ENCODE results near the gene TBL3.

Gene TBL3

DNA sequence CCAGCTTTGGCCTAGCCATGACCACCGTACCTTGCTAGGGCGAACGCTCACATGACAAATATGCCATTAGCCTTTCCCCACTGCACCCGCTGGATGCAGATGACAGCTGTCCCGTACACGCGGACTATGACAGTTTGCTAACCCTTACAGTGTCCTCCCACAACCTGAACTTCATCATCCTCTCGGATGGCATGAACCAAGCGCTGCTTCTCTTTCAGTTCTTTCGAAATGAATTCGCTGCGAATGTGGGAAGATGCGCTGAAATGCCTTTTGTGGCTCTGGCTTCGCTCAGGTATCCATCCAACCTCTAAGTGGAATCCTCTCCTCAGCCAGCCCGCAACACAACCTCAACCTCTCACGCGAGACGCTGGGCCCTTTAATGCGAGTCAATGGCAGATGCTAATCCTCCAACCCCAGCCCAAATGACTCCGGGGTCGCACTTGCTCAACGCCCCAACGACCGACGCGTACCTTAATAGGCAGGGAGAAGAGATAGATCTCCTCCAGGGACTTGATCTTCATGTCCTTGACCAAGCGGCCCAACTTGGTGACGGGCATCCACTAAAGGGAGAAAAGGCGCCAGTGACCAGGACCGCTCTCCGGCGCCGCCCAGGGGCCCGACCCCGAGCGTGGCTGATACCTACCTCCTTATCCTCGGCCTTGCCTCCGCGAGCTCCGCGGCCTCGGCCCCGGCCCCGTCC, 7.9 kb upstream of the TBL3 start:
- DNase-seq (ENCODE audit: low read depth, low spot score): no peak

DNA sequence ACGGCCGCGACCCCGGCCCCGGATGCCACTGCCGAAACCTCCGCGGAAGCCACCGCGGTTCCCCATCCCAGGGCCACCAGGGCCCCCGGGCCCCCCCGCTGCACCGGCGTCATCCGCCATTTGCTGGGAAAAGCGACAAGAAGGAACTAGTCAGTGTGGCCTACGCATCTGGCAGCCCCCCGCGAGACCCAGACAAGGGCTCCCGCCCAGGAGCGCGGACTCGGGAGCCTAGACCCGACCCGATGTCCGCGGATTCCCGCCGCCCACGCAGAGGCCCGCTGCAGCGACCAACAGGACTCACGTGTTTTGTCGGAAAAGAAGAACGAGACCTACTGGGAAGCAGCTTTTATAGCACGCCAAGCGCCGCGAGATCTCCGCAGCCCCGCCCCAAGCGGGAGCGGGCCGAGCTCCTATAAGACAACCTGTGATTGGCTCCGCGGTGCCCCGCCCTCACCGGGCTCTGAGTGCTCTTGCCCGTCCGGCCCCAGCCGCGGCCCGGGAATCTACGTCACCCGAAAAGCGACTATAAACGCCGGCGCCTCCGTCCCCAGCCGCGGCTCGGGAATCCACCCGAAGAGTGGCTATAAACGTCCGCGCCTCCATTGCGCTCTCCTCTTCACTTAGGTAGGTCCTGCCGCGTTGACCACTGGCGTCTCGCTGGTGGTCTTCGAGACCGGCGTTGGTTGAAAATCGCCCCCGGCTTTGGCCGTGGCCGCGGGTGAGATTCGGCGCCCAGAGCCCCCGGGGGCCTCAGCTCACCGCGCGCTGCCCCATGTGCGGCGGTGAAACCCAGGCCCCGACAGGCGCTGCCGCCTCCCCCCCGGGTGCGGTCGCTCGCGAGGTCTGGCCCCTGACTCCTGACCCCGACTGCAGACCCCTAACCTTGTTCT, 7.1 kb upstream of the TBL3 start, which contains the start of gene RPS2:
Gene RPS2, minus strand, starts transcription at position 321 of the 890 bp plus-strand sequence. Its CDS starts 201 bp downstream, at position 120.
- DNase-seq (ENCODE audit: low read depth, low spot score): peak; percentile 93

DNA sequence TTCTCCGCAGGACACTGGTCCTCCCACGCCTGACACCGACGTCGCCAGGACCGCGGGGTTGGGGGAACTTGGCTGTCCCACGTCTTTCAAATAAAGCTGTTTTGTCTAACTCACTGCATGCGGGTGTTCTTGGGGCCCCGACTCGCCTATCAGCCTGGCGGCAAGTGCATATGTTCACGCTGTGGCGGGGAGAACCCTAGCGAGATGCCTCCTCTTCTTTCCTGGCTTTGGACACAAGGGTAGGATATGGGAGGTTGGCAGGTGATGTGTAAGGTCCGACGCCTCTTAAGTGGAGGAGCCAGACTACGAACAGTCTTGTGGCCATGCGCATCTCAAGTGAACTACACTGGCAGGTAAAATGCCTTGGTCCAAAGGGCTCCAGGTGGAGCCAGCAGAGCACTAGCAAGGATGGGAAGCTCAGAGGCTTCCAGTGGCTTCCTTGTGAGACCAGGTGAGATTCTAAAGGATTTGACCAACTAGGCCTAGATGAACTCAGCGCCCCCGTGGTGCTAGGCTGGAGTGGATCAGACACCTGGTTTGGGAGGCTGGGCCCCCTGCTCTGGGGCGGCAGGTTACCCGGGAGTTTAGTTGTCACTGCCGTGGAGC, 6.4 kb upstream of the TBL3 start:
- DNase-seq (ENCODE audit: low read depth, low spot score): no peak

DNA sequence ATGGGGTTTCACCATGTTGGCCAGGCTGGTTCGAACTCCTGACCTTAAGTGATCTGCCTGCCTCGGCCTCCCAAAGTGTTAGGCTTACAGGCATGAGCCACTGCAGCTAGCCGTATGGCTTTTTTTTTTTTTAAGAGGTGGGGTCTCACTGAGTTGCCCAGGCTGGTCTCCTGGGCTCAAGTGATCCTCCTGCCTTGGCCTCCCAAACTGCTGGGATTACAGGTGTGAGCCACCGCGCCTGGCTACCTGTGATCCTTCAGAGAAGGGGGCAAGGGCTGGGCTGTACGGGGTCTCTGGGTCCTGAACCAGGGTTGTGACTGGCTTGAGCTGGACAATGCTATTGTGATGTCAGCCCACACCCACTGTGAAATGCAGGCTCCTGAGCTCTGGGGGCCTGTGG, 5.4 kb upstream of the TBL3 start, which contains the start of gene RNF151:
Gene RNF151, plus strand, starts transcription at position 397 of the 400 bp plus-strand sequence. CDS start 26 bp downstream, outside the sequence.
- no peak for DNase-seq (ENCODE audit: low read depth, low spot score)

DNA sequence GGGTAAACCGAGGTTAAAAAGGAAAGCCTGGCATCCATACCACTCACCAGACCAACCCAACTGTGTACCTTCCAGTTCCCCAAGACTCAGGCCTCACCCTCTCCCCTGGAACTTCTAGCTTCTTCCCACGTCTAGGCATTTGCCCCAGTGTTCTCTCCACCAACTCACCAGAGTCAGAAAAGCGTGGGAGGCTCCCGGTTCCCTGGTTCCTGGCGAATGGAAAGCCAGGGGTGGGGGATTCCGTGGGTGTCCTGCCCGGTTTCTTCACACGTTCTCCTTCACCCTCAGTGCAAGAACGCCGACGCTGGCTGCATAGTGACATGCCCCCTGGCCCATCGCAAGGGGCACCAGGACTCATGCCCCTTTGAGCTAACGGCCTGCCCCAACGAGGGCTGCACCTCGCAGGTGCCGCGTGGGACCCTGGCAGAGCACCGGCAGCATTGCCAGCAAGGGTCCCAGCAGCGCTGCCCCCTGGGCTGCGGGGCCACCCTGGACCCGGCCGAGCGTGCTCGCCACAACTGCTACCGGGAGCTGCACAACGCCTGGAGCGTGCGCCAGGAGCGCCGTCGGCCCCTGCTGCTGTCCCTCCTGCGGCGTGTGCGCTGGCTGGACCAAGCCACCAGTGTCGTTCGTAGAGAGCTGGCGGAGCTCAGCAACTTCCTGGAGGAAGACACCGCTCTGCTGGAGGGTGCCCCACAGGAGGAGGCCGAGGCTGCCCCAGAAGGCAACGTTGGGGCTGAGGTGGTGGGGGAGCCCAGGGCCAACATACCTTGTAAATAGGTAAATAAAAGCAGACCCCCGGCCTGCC, 3.5 kb upstream of the TBL3 start:
- DNase-seq (ENCODE audit: low read depth, low spot score): no peak

DNA sequence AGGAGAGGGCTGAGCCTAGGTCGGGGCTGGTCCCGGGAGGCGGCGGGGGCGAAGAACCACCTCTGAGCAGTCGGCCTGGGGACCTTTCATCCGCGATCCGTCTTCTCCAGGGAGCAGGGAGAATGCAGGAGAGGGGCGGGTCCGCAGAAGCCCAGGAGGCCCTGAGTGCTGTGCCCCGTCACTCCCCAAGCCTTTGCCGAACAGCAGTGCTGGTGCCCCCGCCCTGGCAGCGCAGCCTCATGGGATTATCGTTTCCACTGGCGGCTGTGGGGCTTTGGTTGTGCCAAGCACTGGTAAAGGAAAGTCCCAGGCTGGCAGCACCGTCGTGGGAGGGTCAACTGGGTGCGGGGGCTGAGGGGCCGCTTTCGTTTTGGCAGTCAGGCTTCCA, 631 bp downstream of the TBL3 start:
- DNase-seq (ENCODE audit: low read depth, low spot score): no peak

DNA sequence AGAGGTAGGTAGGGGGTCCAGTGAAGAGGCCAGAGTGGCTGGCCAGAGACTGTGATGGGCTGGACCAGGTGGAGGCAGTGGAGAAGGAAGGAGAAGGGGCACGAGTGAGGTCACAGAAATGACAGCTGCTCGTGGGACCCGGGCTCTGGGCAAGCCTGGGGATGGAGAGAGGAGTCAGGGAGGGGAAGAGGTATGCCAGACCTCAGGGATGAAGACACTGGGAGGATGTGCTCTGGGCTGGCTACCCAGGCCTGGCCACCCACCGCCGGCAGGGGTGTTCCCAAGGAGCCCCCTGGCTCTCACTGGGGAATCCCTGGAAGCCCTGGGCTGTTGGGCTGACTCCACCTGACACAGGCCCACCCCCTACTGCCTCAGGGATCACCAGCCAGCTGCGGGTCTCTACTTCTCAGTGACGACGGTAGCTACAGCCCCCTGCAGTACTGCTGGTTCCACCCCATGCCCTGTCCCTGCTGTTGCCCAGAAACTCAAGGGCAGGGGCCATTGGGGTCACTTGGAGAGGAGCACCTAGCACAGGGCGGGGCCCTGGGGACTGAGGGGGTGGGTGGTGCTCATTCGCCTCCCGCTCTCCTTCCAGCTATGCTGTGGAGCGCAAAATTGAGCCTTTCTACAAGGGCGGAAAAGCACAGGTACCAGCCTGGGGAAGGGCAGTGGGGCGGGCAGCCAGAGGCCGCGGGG, 1.8 kb downstream of the TBL3 start:
- no peak for DNase-seq (ENCODE audit: low read depth, low spot score)

DNA sequence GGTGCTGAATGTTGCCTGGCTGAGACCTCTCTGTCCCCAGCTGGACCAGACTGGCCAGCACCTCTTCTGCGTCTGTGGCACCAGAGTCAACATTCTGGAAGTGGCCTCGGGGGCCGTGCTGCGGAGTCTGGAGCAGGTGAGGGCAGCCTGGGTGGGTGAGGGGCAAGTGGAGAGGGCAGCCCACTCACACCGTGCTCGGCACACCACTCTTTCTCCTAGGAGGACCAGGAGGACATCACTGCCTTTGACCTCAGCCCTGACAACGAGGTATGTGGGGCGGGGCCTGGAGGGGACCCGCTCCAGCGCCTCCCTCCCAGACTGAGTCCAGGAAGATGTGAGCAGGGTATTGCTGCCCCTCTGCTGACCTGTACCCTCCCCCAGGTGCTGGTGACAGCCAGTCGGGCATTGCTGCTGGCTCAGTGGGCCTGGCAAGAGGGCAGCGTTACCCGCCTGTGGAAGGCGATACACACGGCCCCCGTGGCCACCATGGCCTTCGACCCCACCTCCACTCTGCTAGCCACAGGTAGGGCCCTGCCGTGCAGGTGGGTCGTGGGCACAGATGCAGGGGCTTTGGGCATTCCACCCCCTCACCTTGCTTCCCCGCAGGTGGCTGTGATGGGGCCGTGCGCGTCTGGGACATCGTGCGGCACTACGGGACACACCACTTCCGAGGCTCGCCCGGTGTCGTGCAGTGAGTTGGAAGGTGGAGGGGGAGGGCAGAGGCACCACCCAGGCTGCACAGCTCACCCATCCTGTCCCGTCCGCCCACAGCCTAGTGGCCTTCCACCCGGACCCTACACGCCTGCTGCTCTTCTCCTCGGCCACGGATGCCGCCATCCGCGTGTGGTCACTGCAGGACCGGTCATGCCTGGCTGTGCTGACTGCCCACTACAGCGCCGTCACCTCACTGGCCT, 2.6 kb downstream of the TBL3 start:
- DNase-seq (ENCODE audit: low read depth, low spot score): no peak

DNA sequence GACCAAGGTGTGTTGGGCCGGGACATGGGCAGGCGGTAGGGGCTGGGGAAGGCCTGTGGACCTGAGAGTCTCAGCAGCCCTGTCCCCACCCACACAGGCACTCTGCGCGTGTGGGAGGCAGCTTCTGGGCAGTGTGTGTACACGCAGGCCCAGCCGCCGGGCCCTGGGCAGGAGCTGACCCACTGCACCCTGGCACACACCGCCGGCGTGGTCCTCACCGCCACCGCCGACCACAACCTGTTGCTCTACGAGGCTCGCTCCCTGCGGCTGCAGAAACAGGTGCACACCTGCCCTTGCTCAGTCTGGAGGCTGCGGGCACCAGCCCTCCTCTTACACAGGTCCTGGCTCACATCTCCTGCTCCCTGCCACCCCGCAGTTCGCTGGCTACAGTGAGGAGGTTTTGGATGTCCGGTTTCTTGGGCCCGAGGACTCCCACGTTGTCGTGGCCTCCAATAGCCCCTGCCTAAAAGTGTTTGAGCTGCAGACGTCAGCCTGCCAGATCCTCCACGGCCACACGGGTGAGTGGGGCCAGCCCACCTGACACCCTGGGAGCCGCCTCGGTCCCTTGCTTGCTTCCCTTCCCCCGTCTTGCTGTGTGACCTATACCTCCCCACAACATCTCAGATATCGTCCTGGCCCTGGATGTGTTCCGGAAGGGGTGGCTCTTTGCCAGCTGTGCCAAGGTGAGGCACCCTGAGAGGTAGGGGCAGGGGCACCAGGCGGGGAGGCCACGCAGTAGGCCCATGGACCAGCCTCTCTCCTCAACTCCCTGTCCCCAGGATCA, 3.8 kb downstream of the TBL3 start:
- DNase-seq (ENCODE audit: low read depth, low spot score): no peak

DNA sequence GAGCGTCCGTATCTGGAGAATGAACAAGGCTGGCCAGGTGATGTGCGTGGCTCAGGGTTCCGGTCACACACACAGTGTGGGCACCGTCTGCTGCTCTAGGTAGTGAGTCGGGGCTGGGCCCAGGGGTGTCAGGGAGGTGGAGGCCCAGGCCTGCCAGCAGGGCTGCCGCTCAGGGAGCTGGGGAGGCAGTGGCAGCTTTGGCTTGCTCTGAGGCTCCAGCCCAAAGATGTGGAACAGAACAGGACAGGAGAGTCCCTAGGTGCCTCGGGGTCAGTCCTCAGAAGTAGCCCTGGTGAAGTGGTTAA, 4.3 kb downstream of the TBL3 start:
- DNase-seq (ENCODE audit: low read depth, low spot score): no peak

DNA sequence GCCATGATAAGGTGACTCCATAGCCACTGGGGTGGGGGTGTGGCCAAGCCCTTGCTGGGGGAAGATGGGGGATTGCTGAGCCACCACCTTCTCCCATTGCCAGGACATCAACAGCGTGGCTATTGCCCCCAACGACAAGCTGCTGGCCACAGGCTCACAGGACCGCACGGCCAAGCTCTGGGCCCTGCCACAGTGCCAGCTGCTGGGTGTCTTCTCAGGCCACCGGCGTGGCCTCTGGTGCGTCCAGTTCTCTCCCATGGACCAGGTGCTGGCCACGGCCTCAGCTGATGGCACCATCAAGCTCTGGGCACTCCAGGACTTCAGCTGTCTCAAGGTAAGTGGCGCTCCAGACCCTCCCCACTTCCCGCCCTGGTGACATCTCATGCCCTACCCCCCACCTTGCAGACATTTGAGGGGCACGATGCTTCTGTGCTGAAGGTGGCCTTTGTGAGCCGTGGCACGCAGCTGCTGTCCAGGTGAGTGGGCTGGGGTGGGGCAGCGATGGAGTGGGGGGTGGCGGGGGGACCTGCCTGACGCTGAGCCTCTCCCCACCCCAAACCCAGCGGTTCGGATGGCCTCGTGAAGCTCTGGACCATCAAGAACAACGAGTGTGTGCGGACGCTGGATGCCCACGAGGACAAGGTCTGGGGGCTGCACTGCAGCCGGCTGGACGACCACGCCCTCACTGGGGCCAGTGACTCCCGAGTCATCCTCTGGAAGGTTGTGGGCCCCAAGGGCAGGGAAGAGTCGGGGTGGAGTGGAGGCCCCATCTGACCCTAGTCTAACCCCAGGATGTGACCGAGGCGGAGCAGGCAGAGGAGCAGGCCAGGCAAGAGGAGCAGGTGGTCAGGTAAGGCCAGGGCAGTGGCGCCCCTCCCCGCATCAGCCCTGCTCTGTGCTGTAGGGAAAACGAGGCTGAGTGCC, 5.4 kb downstream of the TBL3 start:
- DNase-seq (ENCODE audit: low read depth, low spot score): no peak

DNA sequence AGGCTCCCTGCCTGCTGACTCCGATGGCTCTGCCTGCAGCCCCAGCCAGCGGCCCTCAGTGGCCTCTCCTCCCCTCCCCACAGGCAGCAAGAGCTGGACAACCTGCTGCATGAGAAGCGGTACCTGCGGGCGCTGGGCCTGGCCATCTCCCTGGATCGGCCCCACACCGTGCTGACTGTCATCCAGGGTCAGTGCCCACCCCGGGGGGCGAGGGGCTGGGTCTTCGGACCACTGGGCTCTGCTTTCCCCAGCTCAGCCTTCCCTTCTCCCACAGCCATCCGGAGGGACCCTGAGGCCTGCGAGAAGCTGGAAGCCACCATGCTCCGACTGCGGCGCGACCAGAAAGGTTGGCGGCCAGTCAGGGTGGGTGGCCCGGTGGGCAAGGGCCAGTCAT, 6.0 kb downstream of the TBL3 start:
- no peak for DNase-seq (ENCODE audit: low read depth, low spot score)

DNA sequence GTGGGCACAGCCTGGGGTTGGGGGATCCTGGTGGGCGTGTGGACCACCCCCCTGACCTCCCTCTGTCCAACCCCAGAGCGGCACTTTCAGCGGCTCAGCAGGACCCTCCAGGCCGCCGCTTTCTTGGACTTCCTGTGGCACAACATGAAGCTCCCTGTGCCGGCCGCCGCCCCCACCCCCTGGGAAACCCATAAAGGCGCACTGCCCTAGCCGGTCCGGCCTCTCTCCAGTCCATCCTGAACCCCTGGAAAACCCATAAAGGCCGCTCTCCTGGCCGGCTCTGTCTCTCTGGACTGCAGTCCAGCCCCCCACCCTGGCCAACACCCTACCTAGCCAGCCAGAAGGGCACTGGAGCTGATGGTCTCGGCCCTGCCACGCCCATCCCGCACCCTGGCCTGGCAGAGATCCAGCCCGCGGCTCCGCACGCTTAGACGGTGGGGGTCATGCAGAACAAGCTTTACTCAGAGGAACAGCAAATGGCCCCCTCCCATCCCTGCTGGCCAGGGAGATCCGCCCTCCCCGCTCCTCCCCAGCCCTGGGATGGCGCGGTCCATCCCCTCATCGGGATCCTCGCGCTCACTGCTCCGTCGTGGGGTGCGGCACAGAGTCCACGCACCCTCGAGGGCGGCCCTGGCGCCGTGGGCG, 6.7 kb downstream of the TBL3 start:
- DNase-seq (ENCODE audit: low read depth, low spot score): no peak

DNA sequence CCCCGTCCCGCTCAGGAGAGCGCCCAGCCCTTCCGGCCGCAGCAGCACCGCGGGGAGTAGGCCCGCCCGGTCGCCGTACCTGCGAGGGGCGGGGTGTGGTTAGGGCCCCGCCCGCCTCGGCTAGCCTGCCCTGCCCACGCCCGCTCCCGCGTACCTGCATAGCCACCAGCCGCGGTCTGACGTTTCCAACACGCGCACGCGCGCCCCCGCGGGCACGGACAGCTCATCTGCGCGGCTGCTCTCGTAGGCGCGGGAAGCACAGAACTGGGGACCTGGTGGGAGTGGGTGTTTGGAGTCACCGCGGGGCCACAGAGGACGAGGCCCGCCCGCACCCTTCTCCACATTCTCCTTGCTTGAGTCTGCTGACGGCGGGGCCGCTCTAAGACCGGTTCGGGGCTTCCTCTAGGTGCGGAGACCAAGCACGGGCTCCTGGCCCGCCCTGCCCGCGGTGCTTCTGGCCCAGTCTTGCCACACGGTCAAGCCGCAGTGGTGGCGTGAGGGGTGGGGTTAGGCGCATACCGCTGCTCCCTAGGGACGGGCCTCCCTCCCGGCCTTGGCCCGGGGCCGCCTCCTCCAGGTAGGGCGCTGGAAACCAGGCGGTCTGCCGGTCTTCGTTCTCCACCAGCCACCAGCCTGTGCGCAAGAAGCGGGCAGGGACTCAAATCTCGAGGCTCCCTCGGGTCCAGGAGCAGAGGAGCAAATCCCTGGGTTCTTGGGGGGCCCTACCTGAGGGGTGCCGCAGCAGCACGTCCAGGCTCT, 7.6 kb downstream of the TBL3 start:
- DNase-seq (ENCODE audit: low read depth, low spot score): no peak

DNA sequence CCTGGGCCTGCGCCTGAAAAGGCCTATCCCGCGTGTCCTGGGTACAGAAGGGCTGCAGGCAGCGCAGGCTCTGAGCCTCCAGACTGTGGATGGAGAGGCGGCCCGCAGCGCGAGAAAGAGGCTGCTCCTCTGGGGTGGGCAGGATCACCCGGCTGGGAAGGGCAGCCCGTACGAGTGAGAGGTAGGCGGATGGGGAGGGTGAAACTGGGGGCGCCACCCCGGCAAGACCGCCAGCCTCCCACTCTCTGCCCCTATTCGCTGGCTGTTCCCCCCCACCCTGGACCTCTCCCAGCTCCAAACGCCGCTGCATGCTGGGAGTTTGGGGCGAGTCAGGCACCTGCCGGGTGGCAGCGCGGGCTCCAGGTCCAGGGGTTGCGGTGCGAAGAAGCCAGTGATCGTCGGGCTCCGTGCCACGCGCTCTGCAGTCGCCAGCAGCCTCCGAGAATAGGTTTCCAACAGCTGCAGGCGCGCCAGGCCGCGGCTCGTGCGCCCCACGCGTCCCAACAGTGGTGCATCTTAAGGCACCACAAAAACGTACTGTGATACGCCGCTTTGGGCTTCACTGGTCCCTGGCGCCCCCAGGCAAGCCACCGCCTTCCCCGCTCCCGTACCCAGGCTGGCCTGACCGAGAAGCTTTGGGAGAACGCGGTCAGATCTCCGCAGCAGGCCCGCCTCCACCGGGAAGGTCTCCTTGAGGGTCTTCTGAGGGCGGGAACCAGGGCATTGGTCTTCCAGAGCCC, 8.3 kb downstream of the TBL3 start:
- DNase-seq (ENCODE audit: low read depth, low spot score): no peak

DNA sequence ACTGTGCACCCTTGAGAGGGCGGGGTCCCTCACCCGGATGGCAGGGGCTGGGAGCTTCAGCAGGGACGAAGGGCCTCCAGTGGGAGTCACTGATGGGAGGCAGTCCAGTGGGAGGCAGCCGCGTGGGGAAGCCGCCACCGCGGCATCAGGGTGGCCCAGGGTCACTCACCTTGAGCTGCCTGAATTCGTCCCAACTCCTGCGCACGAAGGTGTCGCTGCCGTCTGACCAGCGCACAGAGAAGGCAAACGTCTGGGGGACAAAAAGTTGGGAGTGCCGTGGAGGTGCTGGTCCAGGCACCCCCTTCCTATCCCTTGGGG, 8.9 kb downstream of the TBL3 start:
- no peak for DNase-seq (ENCODE audit: low read depth, low spot score)

Measured in brain pericyte (primary cell).